Loucy (cell line): ENCODE data around the gene RBP5.

ENCODE experiments used
- H2AFZ ChIP-seq: fragments of 200-600 bp; sonication (generic); 2 replicates; pipeline ENCODE4 v1.6.0; 2016; ENCODE audit warnings: antibody characterized with exemption, mild to moderate bottlenecking, low read length, moderate library complexity
- H3F3A ChIP-seq: fragments of 200-600 bp; 2 replicates; pipeline ENCODE4 v1.6.0; 2016; ENCODE audit warnings: antibody characterized with exemption, low read depth, mild to moderate bottlenecking
- H3K27me3 ChIP-seq: fragments of 200-600 bp; sonication (generic); 2 replicates; pipeline ENCODE4 v1.6.1; 2014; ENCODE audit warnings: low read length, mild to moderate bottlenecking; ENCODE audit not compliant: insufficient read depth, poor library complexity, severe bottlenecking
- H3K36me3 ChIP-seq: fragments of 200-600 bp; sonication (generic); 2 replicates; pipeline ENCODE4 v1.6.1; 2016; ENCODE audit warnings: low read length; ENCODE audit not compliant: insufficient read depth
- H3K4me1 ChIP-seq: fragments of 200-600 bp; sonication (generic); 2 replicates; pipeline ENCODE4 v1.5.1; 2014; ENCODE audit warnings: low read length, mild to moderate bottlenecking; ENCODE audit not compliant: insufficient read depth, poor library complexity, severe bottlenecking
- H3K4me2 ChIP-seq: fragments of 200-600 bp; sonication (generic); 2 replicates; pipeline ENCODE4 v1.6.0; 2014; ENCODE audit warnings: antibody characterized with exemption, low read length, low read depth, mild to moderate bottlenecking; ENCODE audit not compliant: poor library complexity, severe bottlenecking
- H3K4me3 ChIP-seq: fragments of 200-600 bp; sonication (generic); 2 replicates; pipeline ENCODE4 v1.5.1; 2014; ENCODE audit warnings: low read length, mild to moderate bottlenecking, mixed read lengths; ENCODE audit not compliant: poor library complexity, severe bottlenecking
- H3K79me2 ChIP-seq: fragments of 200-600 bp; sonication (generic); 2 replicates; pipeline ENCODE4 v1.6.1; 2014; ENCODE audit warnings: low read length; ENCODE audit not compliant: insufficient read depth
- H3K9ac ChIP-seq: fragments of 200-600 bp; sonication (generic); 2 replicates; pipeline ENCODE4 v1.6.0; 2014; ENCODE audit warnings: mild to moderate bottlenecking, low read depth, low read length, moderate library complexity; ENCODE audit not compliant: poor library complexity, severe bottlenecking
- H3K9me2 ChIP-seq: fragments of 200-600 bp; sonication (generic); replicated peaks from 2 replicates; pipeline ENCODE4 v1.6.1; 2016; ENCODE audit warnings: low read depth, low read length, mixed read lengths
- H3K9me3 ChIP-seq: fragments of 200-600 bp; sonication (generic); 2 replicates; pipeline ENCODE4 v1.6.1; 2014; ENCODE audit warnings: mild to moderate bottlenecking, antibody characterized with exemption, low read length, low read depth; ENCODE audit not compliant: insufficient read depth
- H4K20me1 ChIP-seq: fragments of 200-600 bp; sonication (generic); 2 replicates; pipeline ENCODE4 v1.6.0; 2014; ENCODE audit warnings: antibody characterized with exemption, low read length, mild to moderate bottlenecking; ENCODE audit not compliant: insufficient read depth, poor library complexity, severe bottlenecking
- EZH2phosphoT487 ChIP-seq: fragments of 200-600 bp; IDR thresholded peaks from 2 replicates; pipeline ENCODE4 v1.6.1; 2018; ENCODE audit warnings: antibody characterized with exemption, mild to moderate bottlenecking, moderate library complexity, borderline replicate concordance
- TF ChIP-seq, protein P1 (sequence below): fragments of 200-600 bp; sonication (generic); conservative IDR thresholded peaks from 2 replicates; pipeline ENCODE4 v1.5.1; 2014; ENCODE audit warnings: mild to moderate bottlenecking, antibody characterized with exemption, low read length

Gene RBP5

DNA sequence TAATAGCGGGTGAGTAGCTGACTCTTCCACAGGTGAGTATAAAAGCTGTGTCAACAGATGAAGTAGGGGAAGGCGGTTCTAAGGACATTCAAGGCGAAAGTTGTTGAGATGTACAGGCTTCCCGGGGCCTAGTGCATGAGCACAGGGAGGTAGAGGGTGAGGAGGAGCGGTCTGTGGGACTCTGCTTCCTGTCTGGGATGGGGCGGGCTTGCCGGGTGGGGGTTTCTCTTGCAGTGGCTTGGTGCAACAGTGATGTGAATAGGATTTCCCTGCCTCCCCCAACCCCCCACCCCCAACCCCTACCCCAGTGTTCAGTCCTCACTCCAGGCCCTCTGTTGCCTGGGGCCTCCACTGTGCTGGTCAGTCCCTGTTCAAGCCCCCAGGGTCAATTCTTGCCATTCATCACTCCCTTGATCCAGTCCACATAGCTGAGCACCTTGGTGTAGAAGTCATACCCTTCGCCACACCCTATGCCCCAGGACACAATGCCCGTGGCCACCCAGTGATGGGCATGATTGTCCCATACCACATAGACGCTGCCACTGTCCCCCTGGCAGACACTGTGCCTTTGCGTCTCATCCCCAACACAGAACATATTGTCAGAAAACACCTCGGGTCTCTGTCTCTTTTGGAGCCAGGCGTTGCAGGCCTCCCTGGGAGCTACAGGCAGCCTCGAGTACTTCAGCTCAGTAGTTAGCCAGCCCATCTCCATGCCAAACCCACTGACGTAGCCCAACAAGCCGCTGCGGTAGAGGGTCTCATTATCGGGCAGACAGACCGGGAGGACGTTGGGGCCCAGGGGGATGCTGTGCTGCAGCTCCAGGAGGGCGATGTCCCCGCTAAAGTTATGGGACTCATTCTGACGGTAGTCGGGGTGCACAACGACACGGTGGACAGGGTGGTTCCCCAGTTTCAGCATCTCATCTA lies 32.4 kb downstream of the RBP5 start:
- Histone ChIP-seq H3K36me3 (no peaks in the 10 kb centered on the region), H3K27me3 (no peaks in the 10 kb centered on the region), H3K79me2 (no peaks in the 10 kb centered on the region), H2AFZ (no peak overlapping the region), H3K4me2 (no peak overlapping the region), H3F3A (no peaks in the 10 kb centered on the region), H3K9ac (no peak overlapping the region), H3K9me3 (no peaks in the 10 kb centered on the region), H4K20me1 (no peaks in the 10 kb centered on the region), H3K9me2 (no peaks in the 10 kb centered on the region), H3K4me3 (no peak overlapping the region), H3K4me1 (peaks cover 3% of the 10 kb centered on the region)
- TF ChIP-seq, protein P1, sequence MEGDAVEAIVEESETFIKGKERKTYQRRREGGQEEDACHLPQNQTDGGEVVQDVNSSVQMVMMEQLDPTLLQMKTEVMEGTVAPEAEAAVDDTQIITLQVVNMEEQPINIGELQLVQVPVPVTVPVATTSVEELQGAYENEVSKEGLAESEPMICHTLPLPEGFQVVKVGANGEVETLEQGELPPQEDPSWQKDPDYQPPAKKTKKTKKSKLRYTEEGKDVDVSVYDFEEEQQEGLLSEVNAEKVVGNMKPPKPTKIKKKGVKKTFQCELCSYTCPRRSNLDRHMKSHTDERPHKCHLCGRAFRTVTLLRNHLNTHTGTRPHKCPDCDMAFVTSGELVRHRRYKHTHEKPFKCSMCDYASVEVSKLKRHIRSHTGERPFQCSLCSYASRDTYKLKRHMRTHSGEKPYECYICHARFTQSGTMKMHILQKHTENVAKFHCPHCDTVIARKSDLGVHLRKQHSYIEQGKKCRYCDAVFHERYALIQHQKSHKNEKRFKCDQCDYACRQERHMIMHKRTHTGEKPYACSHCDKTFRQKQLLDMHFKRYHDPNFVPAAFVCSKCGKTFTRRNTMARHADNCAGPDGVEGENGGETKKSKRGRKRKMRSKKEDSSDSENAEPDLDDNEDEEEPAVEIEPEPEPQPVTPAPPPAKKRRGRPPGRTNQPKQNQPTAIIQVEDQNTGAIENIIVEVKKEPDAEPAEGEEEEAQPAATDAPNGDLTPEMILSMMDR = no peak
- TF ChIP-seq EZH2phosphoT487 = no peak

DNA sequence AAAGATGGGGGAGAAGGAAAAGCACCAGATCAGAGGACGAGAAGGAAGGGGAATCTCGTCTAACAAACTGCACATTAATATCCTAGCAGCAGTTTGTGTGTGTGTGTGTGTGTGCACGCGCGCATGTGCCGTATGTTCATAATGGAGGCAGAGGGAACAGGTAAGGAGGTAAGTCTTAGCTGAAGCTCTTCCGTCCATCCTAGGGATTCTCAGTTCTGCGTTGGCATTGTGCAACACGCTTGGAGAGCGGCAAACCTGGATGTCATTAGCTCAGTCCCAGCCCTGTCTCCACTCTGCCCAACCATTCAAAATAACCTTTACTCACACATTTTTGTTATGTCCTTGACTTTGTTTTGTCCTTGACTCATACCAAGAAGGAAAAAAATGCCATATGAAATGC lies 34.8 kb downstream of the RBP5 start:
- no peaks in the 10 kb centered on the region for H3K9me2 ChIP-seq
- H3K36me3 ChIP-seq = no peaks in the 10 kb centered on the region
- H2AFZ ChIP-seq = no peak overlapping the region
- H4K20me1 ChIP-seq = no peaks in the 10 kb centered on the region
- H3F3A ChIP-seq = no peaks in the 10 kb centered on the region
- no peak overlapping the region for H3K4me2 ChIP-seq
- no peaks in the 10 kb centered on the region for H3K9me3 ChIP-seq
- no peaks in the 10 kb centered on the region for H3K27me3 ChIP-seq
- TF ChIP-seq, protein P1 = no peak
- TF ChIP-seq EZH2phosphoT487 = no peak
- no peak overlapping the region for H3K4me3 ChIP-seq
- peaks cover 3% of the 10 kb centered on the region for H3K4me1 ChIP-seq
- no peak overlapping the region for H3K9ac ChIP-seq
- H3K79me2 ChIP-seq = no peaks in the 10 kb centered on the region

DNA sequence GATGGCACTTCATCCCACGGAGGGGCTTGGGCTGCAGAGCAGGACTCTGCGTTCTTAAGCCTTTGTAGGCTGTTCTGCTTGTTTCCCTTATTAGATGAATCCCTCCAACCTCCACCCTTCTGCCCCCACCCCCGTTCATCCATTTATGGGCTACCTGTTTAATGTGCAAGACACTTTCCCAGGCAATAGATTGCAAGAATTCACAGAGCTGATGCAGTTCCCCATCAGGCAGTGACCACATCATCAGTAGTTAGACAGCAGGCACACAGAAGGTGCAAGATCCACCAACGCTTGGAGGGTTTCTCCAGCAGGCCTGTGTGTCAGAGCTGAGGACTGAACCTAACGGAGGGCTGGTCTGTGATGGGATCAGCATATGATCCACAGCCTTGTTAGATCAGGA lies 35.2 kb downstream of the RBP5 start:
- TF ChIP-seq, protein P1 = no peak
- Histone ChIP-seq H3K4me2 (no peak overlapping the region), H3F3A (no peaks in the 10 kb centered on the region), H3K36me3 (no peaks in the 10 kb centered on the region), H3K4me3 (no peak overlapping the region), H3K9me2 (no peaks in the 10 kb centered on the region), H4K20me1 (no peaks in the 10 kb centered on the region), H3K4me1 (peaks cover 3% of the 10 kb centered on the region), H3K9me3 (no peaks in the 10 kb centered on the region), H3K27me3 (no peaks in the 10 kb centered on the region), H3K79me2 (no peaks in the 10 kb centered on the region), H3K9ac (no peak overlapping the region), H2AFZ (no peak overlapping the region)
